Measurements from ENCODE around the gene ZRSR2. TPM values are rescaled to one million over a fixed set of nuclear protein-coding genes. Genes with fewer than 3 reads are reported as not detected.

ZRSR2 gene
- 2.7 and 5.0 TPM in 2 replicates for total RNA-seq (ENCODE audit: low replicate concordance)

GRCh38 chrX:15789979-15790768 lies at the start of gene ZRSR2:
ZRSR2 (plus strand) TSS chrX:15790484; CDS start chrX:15790496, 12 bp downstream.

GRCh38 chrX:15854712-15855567 lies 64.7 kb downstream of the ZRSR2 start, which contains the start of gene AP1S2:
AP1S2 (minus strand) TSS chrX:15854813; CDS start chrX:15852524, 2,289 bp downstream.

Other genes with a start within 250 kb of the ZRSR2 start
- 0.30 TPM in 1 of 2 replicates, not detected in the other for gene ACE2, start 189.5 kb upstream of the ZRSR2 start, total RNA-seq (ENCODE audit: low replicate concordance)
- gene CLTRN, start 125.7 kb upstream of the ZRSR2 start, total RNA-seq (ENCODE audit: low replicate concordance), result 0.47 TPM in 1 of 2 replicates, not detected in the other
- gene CA5B, start 52.2 kb upstream of the ZRSR2 start, total RNA-seq (ENCODE audit: low replicate concordance), result 3.2 and 8.9 TPM in 2 replicates
- 25.3 and 96.6 TPM in 2 replicates for gene AP1S2, start 64.3 kb downstream of the ZRSR2 start, total RNA-seq (ENCODE audit: low replicate concordance)

Data from smooth muscle cell of the coronary artery (primary cell).